ENCODE measurements around the gene LHFPL2. TPM values are rescaled to one million over a fixed set of nuclear protein-coding genes. Genes with fewer than 3 reads are reported as not detected.

Gene LHFPL2
- total and polyA plus RNA-seq, 3 experiments from 2014 or later: 0.20 to 1.2 (median 0.84) TPM

DNA sequence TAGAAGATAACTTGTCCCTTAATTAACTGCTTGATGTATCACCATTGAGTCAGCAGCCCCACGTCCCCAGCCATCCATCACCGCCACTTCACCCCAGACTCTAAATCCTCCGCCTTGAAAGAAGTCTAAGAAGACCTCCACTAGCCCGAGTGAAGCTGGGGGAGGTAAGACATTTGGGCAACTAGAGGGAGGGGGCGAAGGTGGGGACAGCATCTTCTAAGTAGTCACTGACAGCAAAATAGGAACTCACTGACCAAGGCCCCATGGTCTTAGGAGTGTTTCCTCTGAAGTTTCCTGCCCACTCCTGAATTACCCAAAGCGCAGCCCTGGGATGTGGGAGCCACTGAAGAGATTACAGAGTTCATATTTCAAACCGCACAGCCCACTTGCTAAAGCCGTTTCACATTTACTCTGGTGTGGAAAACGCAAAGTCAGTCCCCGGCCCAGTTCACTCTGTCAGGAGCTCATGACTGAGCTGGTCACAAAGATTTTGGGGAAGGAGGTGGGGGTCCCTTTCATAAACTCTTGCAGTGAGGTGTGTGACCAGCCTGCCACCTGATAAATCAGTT lies 107.4 kb downstream of the LHFPL2 start:
- ChIA-PET CTCF (no interaction called here), POLR2A (no interaction called here)
- Mint-ChIP-seq H3K27ac (no peak overlapping the region), H3K4me3 (no peak overlapping the region), H3K27me3 (peaks cover 8 to 16% of the 10 kb centered on the region in 2 donors), H3K9me3 (no peaks in the 10 kb centered on the region), H3K4me1 (peaks cover 0 to 7% (median 0%) of the 10 kb centered on the region in 3 donors), H3K36me3 (no peaks in the 10 kb centered on the region)
- Histone ChIP-seq H3K27me3 (ENCODE audit: insufficient read depth, low read length, poor library complexity, severe bottlenecking) (no peaks in the 10 kb centered on the region), H3K4me3 (ENCODE audit: low read length) (no peak overlapping the region), H3K9me3 (ENCODE audit: low read length) (no peaks in the 10 kb centered on the region), H3K27ac (ENCODE audit: low read depth, low read length) (no peak overlapping the region), H3K36me3 (ENCODE audit: insufficient read depth, low read length) (no peaks in the 10 kb centered on the region), H3K4me1 (ENCODE audit: insufficient read depth, low read length) (no peaks in the 10 kb centered on the region)
- DNase-seq: no peak

DNA sequence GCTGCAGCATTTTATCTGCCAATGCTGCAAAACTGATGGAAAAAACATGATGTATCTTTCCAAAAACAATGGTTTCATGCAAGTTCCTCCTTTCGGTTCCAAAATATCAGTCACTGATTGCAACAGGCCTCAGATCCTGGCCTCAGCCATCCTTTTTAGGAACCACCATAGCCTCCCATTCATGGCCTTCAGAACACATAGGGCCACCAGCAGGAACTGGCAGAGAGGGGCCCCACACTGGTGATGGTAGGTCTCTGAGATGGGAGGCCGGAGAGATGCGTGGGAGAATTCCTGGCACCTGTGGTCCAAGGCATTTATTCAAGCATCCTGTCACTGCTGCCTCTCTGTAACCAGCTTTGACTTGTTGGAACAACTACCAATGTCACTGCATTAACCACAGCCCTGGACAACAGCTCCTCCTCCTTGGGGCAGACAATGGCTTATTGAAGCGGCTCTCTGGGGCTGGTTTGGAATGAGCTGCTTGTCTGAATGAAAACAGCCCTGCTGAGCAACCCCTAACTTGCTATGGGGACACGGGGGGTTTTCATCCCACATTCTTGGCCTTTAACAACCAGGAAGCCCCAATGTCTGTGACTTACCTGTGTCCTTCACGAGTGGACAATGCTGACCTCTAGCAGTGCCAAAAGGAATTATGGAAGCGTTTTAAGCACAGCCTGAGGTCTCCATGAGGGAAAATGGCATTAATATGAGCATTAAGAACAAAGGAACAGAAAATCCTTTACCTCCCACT lies 108.1 kb downstream of the LHFPL2 start:
- Histone ChIP-seq H3K4me1 (ENCODE audit: insufficient read depth, low read length) (no peaks in the 10 kb centered on the region), H3K9me3 (ENCODE audit: low read length) (no peaks in the 10 kb centered on the region), H3K27me3 (ENCODE audit: insufficient read depth, low read length, poor library complexity, severe bottlenecking) (no peaks in the 10 kb centered on the region), H3K27ac (ENCODE audit: low read depth, low read length) (no peak overlapping the region), H3K4me3 (ENCODE audit: low read length) (no peak overlapping the region), H3K36me3 (ENCODE audit: insufficient read depth, low read length) (no peaks in the 10 kb centered on the region)
- Mint-ChIP-seq H3K36me3 (no peaks in the 10 kb centered on the region), H3K27ac (no peak overlapping the region), H3K4me1 (peaks cover 0 to 7% (median 0%) of the 10 kb centered on the region in 3 donors), H3K4me3 (no peak overlapping the region), H3K9me3 (no peaks in the 10 kb centered on the region), H3K27me3 (peaks cover 8 to 12% of the 10 kb centered on the region in 2 donors)
- POLR2A ChIA-PET: no interaction called here
- CTCF ChIA-PET: no interaction called here
- no peak for DNase-seq

DNA sequence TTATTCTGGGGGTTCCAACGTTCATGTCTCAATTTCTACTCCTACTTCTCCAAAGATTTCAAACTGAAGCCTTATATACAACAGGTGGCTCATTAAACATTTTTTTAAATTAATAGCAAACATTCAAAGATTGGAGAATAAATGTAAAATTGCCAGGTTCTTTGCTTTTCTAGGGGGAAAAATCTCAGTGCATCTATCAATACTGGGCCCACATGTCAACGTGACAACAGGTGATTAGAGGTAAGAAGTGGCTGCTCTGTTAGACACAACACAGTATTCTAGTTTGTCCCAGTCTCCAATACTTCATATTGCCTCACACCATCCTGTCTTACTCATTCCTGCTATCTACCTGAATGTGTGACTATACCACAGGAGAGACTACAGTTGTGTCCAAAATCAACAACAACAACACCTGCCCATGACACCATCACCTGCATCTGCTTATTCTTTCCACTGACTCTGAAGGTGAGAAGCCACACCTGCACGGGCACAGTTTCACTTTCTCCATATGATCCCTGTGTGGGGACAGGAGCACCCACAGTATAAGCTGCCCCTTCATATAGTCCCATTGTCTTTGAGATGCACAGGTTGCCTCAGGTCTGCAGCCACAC lies 110.2 kb downstream of the LHFPL2 start:
- H3K36me3 ChIP-seq (ENCODE audit: insufficient read depth, low read length): no peaks in the 10 kb centered on the region
- Mint-ChIP-seq H3K27ac (no peak overlapping the region), H3K9me3 (no peaks in the 10 kb centered on the region), H3K4me3 (no peak overlapping the region), H3K36me3 (no peaks in the 10 kb centered on the region), H3K4me1 (peaks cover 0 to 7% (median 0%) of the 10 kb centered on the region in 3 donors), H3K27me3 (peaks cover 8 to 9% of the 10 kb centered on the region in 2 donors)
- CTCF ChIA-PET: interaction anchor here (1.0 kb wide), 1 partner anchor 155 kb away, joined by 3 read pairs; no protein-coding TSS in a partner anchor
- H3K4me3 ChIP-seq (ENCODE audit: low read length): no peak overlapping the region
- H3K9me3 ChIP-seq (ENCODE audit: low read length): no peaks in the 10 kb centered on the region
- POLR2A ChIA-PET: no interaction called here
- DNase-seq: no peak
- no peaks in the 10 kb centered on the region for H3K4me1 ChIP-seq (ENCODE audit: insufficient read depth, low read length)
- no peak overlapping the region for H3K27ac ChIP-seq (ENCODE audit: low read depth, low read length)
- no peaks in the 10 kb centered on the region for H3K27me3 ChIP-seq (ENCODE audit: insufficient read depth, low read length, poor library complexity, severe bottlenecking)

- no peaks in the 10 kb centered on the region for H3K36me3 Mint-ChIP-seq
- no peaks in the 10 kb centered on the region for H3K36me3 ChIP-seq (ENCODE audit: insufficient read depth, low read length)
- CTCF ChIA-PET: interaction anchor here (1.0 kb wide), 1 partner anchor 155 kb away, joined by 3 read pairs; no protein-coding TSS in a partner anchor
- no peaks in the 10 kb centered on the region for H3K4me1 ChIP-seq (ENCODE audit: insufficient read depth, low read length)
- H3K9me3 ChIP-seq (ENCODE audit: low read length): no peaks in the 10 kb centered on the region
- peaks cover 0 to 7% (median 0%) of the 10 kb centered on the region in 3 donors for H3K4me1 Mint-ChIP-seq
- H3K4me3 ChIP-seq (ENCODE audit: low read length): no peak overlapping the region
- no peaks in the 10 kb centered on the region for H3K27me3 ChIP-seq (ENCODE audit: insufficient read depth, low read length, poor library complexity, severe bottlenecking)
- no peak overlapping the region for H3K27ac ChIP-seq (ENCODE audit: low read depth, low read length)
- no peaks in the 10 kb centered on the region for H3K9me3 Mint-ChIP-seq
- peaks cover 4% of the 10 kb centered on the region in 2 donors for H3K27me3 Mint-ChIP-seq
- H3K4me3 Mint-ChIP-seq: no peak overlapping the region
- POLR2A ChIA-PET: no interaction called here
- H3K27ac Mint-ChIP-seq: peak overlapping the region in 1 of 8 donors; percentile 24
- DNase-seq: no peak
Observed at GRCh38 chr5:78537821-78538220, 110.8 kb downstream of the LHFPL2 start.

DNA sequence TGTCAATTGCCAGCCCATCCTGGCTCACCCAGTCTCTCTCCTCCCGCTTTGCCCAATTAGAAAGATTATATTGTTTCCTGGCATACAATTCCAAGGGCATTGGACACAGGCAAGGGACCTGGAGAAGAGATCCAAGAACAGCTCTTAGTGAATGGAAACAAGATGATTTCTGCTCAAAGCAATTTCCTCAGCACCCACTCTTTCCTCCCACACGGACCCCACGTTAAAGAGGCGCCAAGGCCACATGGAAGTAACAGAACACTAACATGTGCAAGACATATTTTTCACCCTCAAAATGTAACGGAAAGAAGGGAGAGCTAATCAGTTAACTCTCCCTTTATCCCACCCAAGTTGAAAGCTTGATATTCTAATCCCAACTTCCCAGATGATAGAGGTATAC lies 111.2 kb downstream of the LHFPL2 start:
- Histone ChIP-seq H3K9me3 (ENCODE audit: low read length) (no peaks in the 10 kb centered on the region), H3K4me1 (ENCODE audit: insufficient read depth, low read length) (no peaks in the 10 kb centered on the region), H3K27ac (ENCODE audit: low read depth, low read length) (no peak overlapping the region), H3K36me3 (ENCODE audit: insufficient read depth, low read length) (no peaks in the 10 kb centered on the region), H3K4me3 (ENCODE audit: low read length) (no peak overlapping the region), H3K27me3 (ENCODE audit: insufficient read depth, low read length, poor library complexity, severe bottlenecking) (no peaks in the 10 kb centered on the region)
- H3K36me3 Mint-ChIP-seq: no peaks in the 10 kb centered on the region
- no peak for DNase-seq
- no peak overlapping the region for H3K27ac Mint-ChIP-seq
- no peaks in the 10 kb centered on the region for H3K9me3 Mint-ChIP-seq
- ChIA-PET POLR2A (no interaction called here), CTCF (interaction anchor here (1.0 kb wide), 1 partner anchor 156 kb away, joined by 3 read pairs; no protein-coding TSS in a partner anchor)
- peaks cover 0 to 7% (median 0%) of the 10 kb centered on the region in 3 donors for H3K4me1 Mint-ChIP-seq
- no peak overlapping the region for H3K4me3 Mint-ChIP-seq
- peaks cover under 1 to 4% of the 10 kb centered on the region in 2 donors for H3K27me3 Mint-ChIP-seq

DNA sequence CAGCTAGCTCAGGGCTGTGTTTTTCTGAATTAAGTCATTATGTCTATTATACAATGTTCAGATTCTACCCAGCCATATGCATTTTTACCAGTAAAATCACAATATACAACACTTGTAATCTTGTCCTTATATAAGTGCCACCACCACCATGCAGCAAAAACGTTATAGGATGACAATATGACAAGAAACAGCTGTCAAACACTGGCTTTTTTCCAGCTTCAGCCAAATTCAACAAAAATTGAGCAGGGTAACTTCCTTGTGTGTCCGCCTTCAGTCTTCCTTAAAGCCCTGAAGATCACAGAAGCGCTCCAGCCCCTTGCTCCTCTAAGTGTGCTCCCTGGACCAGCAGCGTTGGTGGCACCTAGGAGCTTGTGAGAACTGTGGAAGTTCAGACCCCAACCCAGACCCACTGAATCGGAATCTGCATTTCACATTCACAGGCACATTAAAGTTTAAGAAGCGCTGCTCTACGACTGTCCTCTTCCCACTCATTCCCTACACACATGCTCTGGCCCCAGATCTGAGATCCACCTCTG lies 111.8 kb downstream of the LHFPL2 start:
- Mint-ChIP-seq H3K9me3 (no peaks in the 10 kb centered on the region), H3K4me1 (peaks cover 0 to 7% (median 0%) of the 10 kb centered on the region in 3 donors), H3K27me3 (peaks cover 0 to 4% of the 10 kb centered on the region in 2 donors), H3K27ac (no peak overlapping the region), H3K4me3 (no peak overlapping the region), H3K36me3 (no peaks in the 10 kb centered on the region)
- H3K4me3 ChIP-seq (ENCODE audit: low read length): no peak overlapping the region
- H3K27ac ChIP-seq (ENCODE audit: low read depth, low read length): no peak overlapping the region
- H3K9me3 ChIP-seq (ENCODE audit: low read length): no peaks in the 10 kb centered on the region
- H3K27me3 ChIP-seq (ENCODE audit: insufficient read depth, low read length, poor library complexity, severe bottlenecking): no peaks in the 10 kb centered on the region
- H3K36me3 ChIP-seq (ENCODE audit: insufficient read depth, low read length): no peaks in the 10 kb centered on the region
- ChIA-PET POLR2A (no interaction called here), CTCF (no interaction called here)
- DNase-seq: no peak
- no peaks in the 10 kb centered on the region for H3K4me1 ChIP-seq (ENCODE audit: insufficient read depth, low read length)

GRCh38 chr5:78534905-78535200 lies 113.7 kb downstream of the LHFPL2 start:
- Mint-ChIP-seq H3K4me1 (peaks cover 0 to 7% (median 0%) of the 10 kb centered on the region in 3 donors), H3K4me3 (no peak overlapping the region), H3K27ac (no peak overlapping the region), H3K27me3 (peaks cover 0 to 1% of the 10 kb centered on the region in 2 donors), H3K9me3 (no peaks in the 10 kb centered on the region), H3K36me3 (no peaks in the 10 kb centered on the region)
- Histone ChIP-seq H3K9me3 (ENCODE audit: low read length) (no peaks in the 10 kb centered on the region), H3K36me3 (ENCODE audit: insufficient read depth, low read length) (no peaks in the 10 kb centered on the region), H3K27me3 (ENCODE audit: insufficient read depth, low read length, poor library complexity, severe bottlenecking) (no peaks in the 10 kb centered on the region), H3K27ac (ENCODE audit: low read depth, low read length) (no peak overlapping the region), H3K4me3 (ENCODE audit: low read length) (no peak overlapping the region), H3K4me1 (ENCODE audit: insufficient read depth, low read length) (no peaks in the 10 kb centered on the region)
- POLR2A ChIA-PET: no interaction called here
- CTCF ChIA-PET: no interaction called here
- no peak for DNase-seq
